KMS-11 (cell line): ENCODE results near the gene MAPK9.
"Not testable (repeated sequence)": the region's sequence is repeated elsewhere in the genome, so short reads cannot be mapped to it uniquely, and the experiment has no call there.

Source experiments
- H2AFZ ChIP-seq: fragments of 200-600 bp; sonication (generic); 2 replicates; pipeline ENCODE4 v1.6.1; 2016; ENCODE audit warnings: antibody characterized with exemption, mixed run types, low read depth
- H3K27ac ChIP-seq: fragments of 200-600 bp; sonication (generic); 2 replicates; pipeline ENCODE4 v1.6.1; 2016; ENCODE audit warnings: mild to moderate bottlenecking, mixed run types
- H3K27me3 ChIP-seq: fragments of 200-600 bp; sonication (generic); 2 replicates; pipeline ENCODE4 v1.6.1; 2017; ENCODE audit warnings: mild to moderate bottlenecking, low read depth, mixed run types, moderate library complexity; ENCODE audit not compliant: insufficient read depth
- H3K36me3 ChIP-seq: fragments of 200-600 bp; sonication (generic); 2 replicates; pipeline ENCODE4 v1.6.1; 2017; ENCODE audit warnings: mild to moderate bottlenecking, mixed run types; ENCODE audit not compliant: insufficient read depth
- H3K4me1 ChIP-seq: fragments of 200-600 bp; sonication (generic); 2 replicates; pipeline ENCODE4 v1.6.1; 2016; ENCODE audit warnings: mild to moderate bottlenecking, low read depth, mixed run types; ENCODE audit not compliant: poor library complexity, severe bottlenecking
- H3K4me2 ChIP-seq: fragments of 200-600 bp; sonication (generic); 2 replicates; pipeline ENCODE4 v1.7.0; 2016; ENCODE audit warnings: mild to moderate bottlenecking, mixed run types
- H3K4me3 ChIP-seq: fragments of 200-600 bp; sonication (generic); IDR thresholded peaks from 2 replicates; pipeline ENCODE4 v1.6.1; 2017; ENCODE audit warnings: low read depth, low read length, mixed read lengths; ENCODE audit not compliant: insufficient read depth
- H3K79me2 ChIP-seq: fragments of 200-600 bp; sonication (generic); 2 replicates; pipeline ENCODE4 v1.6.1; 2016; ENCODE audit warnings: low read depth, mixed run types; ENCODE audit not compliant: insufficient read depth
- H3K9ac ChIP-seq: fragments of 200-600 bp; sonication (generic); 2 replicates; pipeline ENCODE4 v1.6.1; 2016; ENCODE audit warnings: mild to moderate bottlenecking, mixed run types
- H4K20me1 ChIP-seq: fragments of 200-600 bp; sonication (generic); 2 replicates; pipeline ENCODE4 v1.6.1; 2016; ENCODE audit warnings: mild to moderate bottlenecking, mixed run types; ENCODE audit not compliant: insufficient read depth
- TF ChIP-seq, protein P1 (sequence below): fragments of 200-600 bp; sonication (generic); conservative IDR thresholded peaks from 2 replicates; pipeline ENCODE4 v1.6.1; 2017; ENCODE audit warnings: low read depth, mild to moderate bottlenecking, antibody characterized with exemption, low read length, moderate library complexity, mixed read lengths

MAPK9 gene

DNA sequence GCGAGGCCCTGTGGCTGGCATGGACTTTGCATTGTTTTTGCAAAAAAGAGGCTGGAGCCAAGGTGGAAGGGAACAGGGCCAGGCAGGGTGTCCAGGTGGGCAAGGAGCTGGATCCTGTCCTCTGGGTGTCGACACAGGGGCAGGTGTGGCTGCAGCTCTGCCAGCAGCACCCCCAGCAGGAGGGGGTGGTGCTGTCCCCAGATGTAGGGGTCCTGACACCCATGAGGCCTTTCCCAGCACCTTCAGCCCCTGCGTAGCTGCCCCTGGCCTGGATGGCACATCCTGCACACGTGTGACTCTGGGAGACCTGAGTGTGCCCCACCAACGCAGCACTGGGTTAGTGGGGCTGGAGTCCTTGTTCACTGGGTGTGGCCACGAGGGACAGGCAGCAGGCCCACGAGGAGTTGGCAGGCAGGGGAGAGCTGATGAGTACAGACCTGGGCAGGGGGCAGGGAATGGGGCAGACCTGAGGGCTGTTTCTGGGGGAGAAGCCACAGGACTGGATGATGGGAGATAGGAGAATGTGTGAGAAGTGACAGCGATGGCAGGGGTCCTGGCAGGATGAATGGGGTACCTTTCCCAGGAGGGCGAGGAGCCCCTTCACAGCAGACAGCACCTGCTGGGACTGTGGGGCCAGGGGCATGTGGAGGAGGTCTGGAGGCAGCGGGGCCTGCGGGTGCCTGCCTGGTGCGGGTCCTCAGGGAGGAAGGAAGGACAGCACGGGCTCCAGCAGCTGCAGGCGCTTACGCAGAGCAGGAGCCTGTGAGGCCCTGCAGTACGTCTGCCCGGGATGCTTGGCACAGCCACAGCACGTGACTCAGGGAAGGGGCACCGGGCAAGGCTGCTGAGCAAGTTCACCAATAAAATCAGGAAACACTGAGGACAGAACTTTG lies 79.3 kb downstream of the MAPK9 start:
- H2AFZ ChIP-seq, result no peak overlapping the region
- H3K4me1 ChIP-seq, result no peaks in the 10 kb centered on the region

DNA sequence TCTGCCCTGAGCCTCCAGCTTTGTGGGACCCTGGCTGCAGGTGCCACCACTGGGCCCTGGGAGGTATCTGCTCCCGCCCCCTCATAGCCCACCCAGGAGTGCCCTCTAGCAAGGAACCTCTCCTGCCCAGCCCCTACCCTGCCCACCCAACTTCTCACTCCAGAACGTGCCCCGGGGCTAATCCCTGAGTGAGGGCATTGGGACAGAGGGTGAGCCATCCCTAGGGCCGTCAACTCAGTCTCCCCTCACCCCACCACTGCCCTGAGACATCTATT lies 80.2 kb downstream of the MAPK9 start:
- H3K27ac ChIP-seq, result no peak overlapping the region
- TF ChIP-seq, protein P1, sequence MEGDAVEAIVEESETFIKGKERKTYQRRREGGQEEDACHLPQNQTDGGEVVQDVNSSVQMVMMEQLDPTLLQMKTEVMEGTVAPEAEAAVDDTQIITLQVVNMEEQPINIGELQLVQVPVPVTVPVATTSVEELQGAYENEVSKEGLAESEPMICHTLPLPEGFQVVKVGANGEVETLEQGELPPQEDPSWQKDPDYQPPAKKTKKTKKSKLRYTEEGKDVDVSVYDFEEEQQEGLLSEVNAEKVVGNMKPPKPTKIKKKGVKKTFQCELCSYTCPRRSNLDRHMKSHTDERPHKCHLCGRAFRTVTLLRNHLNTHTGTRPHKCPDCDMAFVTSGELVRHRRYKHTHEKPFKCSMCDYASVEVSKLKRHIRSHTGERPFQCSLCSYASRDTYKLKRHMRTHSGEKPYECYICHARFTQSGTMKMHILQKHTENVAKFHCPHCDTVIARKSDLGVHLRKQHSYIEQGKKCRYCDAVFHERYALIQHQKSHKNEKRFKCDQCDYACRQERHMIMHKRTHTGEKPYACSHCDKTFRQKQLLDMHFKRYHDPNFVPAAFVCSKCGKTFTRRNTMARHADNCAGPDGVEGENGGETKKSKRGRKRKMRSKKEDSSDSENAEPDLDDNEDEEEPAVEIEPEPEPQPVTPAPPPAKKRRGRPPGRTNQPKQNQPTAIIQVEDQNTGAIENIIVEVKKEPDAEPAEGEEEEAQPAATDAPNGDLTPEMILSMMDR, result no peak
- H3K4me2 ChIP-seq, result no peak overlapping the region
- H3K79me2 ChIP-seq, result no peaks in the 10 kb centered on the region
- no peaks in the 10 kb centered on the region for H3K36me3 ChIP-seq
- H4K20me1 ChIP-seq, result no peaks in the 10 kb centered on the region
- H2AFZ ChIP-seq, result no peak overlapping the region
- no peaks in the 10 kb centered on the region for H3K27me3 ChIP-seq
- no peak overlapping the region for H3K9ac ChIP-seq
- H3K4me3 ChIP-seq, result no peak overlapping the region
- no peaks in the 10 kb centered on the region for H3K4me1 ChIP-seq

More for the DNA sequence above, 79.3 kb downstream of the MAPK9 start:
- Histone ChIP-seq H3K4me3 (no peak overlapping the region), H3K9ac (no peak overlapping the region), H3K36me3 (no peaks in the 10 kb centered on the region), H3K27me3 (no peaks in the 10 kb centered on the region), H3K4me2 (no peak overlapping the region), H4K20me1 (no peaks in the 10 kb centered on the region), H3K79me2 (no peaks in the 10 kb centered on the region), H3K27ac (no peak overlapping the region)
- TF ChIP-seq, protein P1, result no peak

DNA sequence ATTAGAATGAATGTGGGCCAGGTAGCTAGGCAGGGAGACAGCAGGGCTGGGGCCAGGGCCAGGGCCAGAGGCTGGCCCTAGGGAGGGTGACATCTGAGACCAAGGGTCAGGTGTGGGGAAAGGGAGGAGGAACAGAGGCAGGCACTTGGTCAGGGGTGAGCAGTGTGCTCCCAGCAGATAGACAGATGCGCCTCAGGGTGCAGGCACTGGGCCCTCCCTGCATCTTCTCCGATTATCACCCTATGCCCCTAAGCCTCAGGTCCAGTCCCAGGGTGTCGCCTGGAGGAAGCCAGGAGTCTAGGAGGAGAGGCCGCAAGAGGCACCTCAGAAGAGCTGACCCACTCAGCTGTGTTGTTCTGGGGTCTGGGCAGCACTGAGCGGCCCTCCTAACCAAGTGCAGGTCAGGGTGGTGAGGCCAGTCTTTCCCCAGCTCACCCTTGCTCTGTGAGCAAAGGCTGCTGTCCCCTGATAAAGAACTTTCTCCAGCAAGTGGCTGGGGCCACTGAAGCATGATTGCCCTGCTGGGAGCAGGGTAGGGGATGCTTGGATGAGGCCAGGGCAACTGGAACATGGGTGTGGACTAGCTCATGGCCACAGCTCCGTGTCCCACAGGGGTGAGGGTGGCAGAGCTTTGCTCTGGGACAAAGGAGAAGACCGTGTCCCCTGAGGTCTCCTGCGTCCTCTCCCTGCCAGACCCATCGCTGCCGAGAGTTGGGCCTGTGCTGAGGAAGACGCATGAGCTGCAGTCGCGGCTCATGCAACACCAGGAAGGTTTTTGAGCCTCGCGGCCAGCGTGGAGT lies 80.7 kb downstream of the MAPK9 start:
- TF ChIP-seq, protein P1, result no peak
- H2AFZ ChIP-seq, result no peak overlapping the region
- H4K20me1 ChIP-seq, result no peaks in the 10 kb centered on the region
- no peaks in the 10 kb centered on the region for H3K27me3 ChIP-seq
- no peak overlapping the region for H3K4me2 ChIP-seq
- no peak overlapping the region for H3K4me3 ChIP-seq
- H3K79me2 ChIP-seq, result no peaks in the 10 kb centered on the region
- H3K36me3 ChIP-seq, result no peaks in the 10 kb centered on the region
- H3K4me1 ChIP-seq, result no peaks in the 10 kb centered on the region
- H3K27ac ChIP-seq, result no peak overlapping the region
- H3K9ac ChIP-seq, result no peak overlapping the region

DNA sequence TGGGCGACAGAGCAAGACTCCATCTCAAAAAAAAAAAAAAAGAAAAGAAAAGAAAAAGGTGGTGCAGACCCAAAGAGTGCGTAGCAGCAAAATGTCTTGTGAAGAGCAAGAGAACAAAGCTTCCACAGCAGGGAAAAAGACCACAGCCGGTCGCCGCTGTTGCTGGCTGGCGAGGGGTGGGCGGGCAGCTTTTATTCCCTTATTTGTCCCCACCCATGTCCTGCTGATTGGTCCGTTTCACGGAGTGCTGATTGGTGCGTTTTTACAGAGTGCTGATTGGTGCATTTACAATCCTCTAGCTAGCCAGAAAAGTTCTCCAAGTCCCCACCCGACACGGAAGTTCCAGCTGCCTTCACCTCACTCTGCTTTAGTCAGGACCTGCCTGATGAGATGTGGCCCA lies 81.8 kb downstream of the MAPK9 start:
- H3K4me3 ChIP-seq, H3K4me2 ChIP-seq: not testable (repeated sequence)

DNA sequence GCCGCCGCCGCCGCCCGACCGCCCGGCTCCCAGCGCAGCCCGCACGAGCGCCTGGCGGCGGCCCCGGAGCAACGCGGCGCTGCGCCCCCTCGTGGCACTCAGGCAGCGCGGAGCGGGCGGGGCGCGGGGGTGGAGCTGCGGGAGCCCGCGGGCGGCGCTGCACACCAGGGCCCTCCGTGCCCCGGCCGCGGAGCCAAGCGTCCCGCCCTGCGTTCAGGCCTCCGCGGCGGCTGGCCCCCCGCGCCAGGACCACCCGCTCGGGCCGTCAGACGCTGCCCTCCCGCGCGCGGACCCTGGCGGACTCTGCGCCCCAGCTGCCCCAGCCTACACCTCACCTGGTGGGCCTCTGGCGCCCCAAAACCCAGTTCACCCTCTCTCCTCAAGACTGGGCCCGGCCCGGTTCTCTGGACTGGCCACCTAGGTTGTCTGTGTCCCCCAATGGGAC lies 82.7 kb downstream of the MAPK9 start, which contains the start of gene RASGEF1C:
RASGEF1C (minus strand) TSS at position 75 of the 445 bp plus-strand sequence. CDS start 71,159 bp downstream, outside the sequence.
- Histone ChIP-seq H2AFZ (peak within 1 kb of the TSS; percentile 26; the same call in 1 of the 2 replicates), H3K79me2 (no peaks in the 10 kb centered on the region), H3K9ac (no peak within 1 kb of the TSS), H3K36me3 (no peaks in the 10 kb centered on the region), H3K4me2 (peak within 1 kb of the TSS; percentile 45; the same call in 1 of the 2 replicates), H3K4me3 (no peak within 1 kb of the TSS), H3K4me1 (no peaks in the 10 kb centered on the region), H4K20me1 (no peaks in the 10 kb centered on the region), H3K27me3 (no peaks in the 10 kb centered on the region), H3K27ac (no peak within 1 kb of the TSS)
- TF ChIP-seq, protein P1, result no peak

More for the DNA sequence above, 81.8 kb downstream of the MAPK9 start:
- not testable (repeated sequence) for H3K9ac ChIP-seq, H3K4me1 ChIP-seq, H3K79me2 ChIP-seq, H3K27ac ChIP-seq, H3K27me3 ChIP-seq, H3K36me3 ChIP-seq, H4K20me1 ChIP-seq, H2AFZ ChIP-seq
